ENCODE results near the gene ENTPD2.

Gene ENTPD2

GRCh38 chr9:137053944-137054931 lies at the start of gene ENTPD2:
TSS of gene ENTPD2 (minus strand) at chr9:137054061. CDS start at chr9:137053997, 64 bp downstream.
- DNase-seq (ENCODE audit: low read depth, low spot score) = no peak

DNA sequence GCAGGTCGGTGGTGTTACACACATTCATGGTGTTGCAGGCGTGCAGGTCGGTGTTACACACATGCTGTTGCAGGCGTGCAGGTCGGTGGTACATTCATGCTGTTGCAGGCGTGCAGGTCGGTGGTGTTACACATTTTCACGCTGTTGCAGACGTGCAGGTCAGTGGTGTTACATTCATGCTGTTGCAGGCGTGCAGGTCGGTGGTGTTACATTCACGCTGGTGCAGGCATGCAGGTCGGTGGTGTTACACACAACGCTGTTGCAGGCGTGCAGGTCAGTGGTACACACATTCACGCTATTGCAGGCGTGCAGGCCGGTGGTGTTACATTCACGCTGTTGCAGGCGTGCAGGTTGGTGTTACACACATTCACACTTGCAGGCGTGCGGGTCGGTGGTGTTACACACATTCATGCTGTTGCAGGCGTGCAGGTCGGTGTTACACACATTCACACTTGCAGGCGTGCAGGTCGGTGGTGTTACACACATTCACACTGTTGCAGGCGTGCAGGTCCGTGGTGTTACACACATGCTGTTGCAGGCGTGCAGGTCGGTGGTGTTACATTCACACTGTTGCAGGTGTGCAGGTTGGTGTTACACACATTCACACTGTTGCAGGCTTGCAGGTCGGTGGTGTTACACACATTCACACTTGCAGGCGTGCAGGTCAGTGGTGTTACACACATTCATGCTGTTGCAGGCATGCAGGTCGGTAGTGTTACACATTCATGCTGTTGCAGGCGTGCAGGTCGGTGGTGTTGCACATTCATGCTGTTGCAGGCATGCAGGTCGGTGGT lies 49.5 kb upstream of the ENTPD2 start:
- no peak for DNase-seq (ENCODE audit: low read depth, low spot score)

DNA sequence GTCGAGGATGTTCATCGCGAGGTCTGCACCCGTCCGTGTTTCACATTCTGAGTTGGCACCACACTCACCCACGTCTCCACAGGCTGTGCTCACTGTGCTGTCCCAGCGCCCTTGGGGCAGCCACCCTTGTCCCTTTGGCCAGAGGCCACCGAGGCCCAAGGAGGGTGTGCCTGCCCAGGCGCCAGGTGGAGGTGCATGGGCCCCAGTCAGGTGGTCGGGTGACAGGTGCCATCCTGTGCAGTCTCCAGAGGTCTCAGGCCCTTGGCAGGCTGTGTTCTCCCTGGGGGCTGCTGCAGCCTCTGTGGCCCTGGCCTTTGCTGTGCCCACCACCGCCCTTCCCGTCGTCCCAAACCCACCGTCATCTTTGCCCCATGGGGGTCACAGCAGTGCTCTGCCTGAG lies 45.4 kb upstream of the ENTPD2 start:
- DNase-seq (ENCODE audit: low read depth, low spot score) = no peak

GRCh38 chr9:137097761-137098462 lies 44.1 kb upstream of the ENTPD2 start:
- no peak for DNase-seq (ENCODE audit: low read depth, low spot score)

- DNase-seq (ENCODE audit: low read depth, low spot score) = no peak
Observed at GRCh38 chr9:137096785-137097546, 43.1 kb upstream of the ENTPD2 start.

DNA sequence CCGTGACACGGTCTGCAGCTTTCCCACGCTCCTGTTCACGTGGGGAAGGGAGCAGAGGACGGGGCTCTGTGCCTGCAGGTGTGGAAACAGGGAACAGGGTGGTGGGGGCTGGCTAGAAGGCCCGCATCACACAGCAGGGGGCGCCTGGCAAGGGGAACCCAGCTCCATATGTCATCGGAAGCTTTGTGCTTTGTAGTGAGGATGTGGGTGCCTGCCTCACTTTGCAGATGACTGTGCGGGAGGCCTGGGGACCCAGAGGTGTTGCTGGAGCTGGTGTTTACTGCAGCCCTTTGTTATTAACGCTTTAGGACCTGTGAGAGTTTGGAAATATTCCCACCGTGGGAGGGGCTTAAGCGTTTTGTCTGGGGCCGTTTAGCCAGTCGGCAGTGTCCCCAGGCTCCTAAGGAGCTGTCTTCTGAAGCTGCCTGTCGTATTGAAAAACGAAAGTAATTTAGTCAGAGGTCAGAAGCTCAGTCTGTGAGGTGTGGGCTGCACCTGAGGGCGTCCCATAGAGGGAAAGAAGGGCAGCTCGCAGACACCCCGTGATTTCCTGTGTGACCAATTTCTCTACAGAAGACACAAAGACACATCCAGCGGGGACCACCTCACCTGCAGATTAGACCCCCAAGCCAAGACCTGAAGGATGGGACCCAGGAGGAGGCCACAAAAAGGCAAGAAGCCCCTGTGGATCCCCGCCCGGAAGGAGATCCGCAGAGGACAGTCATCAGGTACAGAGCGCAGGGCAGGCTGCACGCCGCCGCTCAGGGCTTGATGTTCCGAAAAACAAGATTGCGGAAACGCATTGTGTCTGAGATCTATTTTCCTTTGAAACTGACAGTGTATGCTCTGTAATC lies 42.0 kb upstream of the ENTPD2 start:
- DNase-seq (ENCODE audit: low read depth, low spot score) = peak; percentile 78

- DNase-seq (ENCODE audit: low read depth, low spot score) = no peak
Observed at GRCh38 chr9:137089232-137089947, 35.5 kb upstream of the ENTPD2 start.

DNA sequence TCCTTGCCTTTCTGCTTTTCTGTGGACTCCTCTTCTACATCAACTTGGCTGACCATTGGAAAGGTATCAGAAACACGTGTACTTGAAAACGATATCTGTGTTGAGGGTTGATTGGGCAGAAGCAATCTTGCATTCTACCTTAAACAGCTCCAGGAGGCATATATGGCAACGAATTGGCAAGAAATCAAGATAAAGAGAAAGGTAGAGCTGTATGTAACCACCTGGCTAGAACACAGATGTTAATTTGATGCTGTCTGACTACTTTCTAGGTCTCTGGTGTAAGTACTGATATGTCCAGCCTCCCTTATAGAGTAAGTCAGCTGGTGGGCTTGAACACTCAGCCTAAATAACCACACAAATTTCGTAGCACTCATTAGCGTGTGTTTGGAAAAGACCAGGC lies 34.3 kb upstream of the ENTPD2 start:
- no peak for DNase-seq (ENCODE audit: low read depth, low spot score)

DNA sequence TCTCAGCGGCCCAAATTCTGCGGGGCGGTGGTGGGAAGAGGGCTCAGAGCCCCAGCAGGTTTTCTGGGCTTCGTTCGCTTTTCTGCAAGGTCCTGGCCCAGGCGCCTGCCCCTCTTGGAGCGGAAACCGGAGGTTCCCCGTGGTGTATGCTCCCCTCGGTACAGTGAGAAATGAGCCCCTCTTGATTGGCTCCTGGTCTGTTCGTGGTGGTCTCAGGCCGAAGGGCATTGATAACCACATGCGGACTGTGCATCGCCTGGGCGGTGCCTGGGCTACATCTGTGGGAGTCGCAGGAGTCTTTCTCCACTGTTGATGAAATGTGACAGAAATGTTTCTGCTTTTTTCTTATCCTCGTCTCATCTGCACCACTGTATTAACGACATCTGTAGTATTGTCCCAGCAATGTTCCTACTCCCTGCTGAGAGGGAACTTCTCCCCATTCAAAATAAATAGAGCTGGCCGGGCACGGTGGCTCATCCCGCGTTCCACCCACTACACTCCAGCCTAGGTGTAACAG lies 33.6 kb upstream of the ENTPD2 start:
- DNase-seq (ENCODE audit: low read depth, low spot score) = no peak

- DNase-seq (ENCODE audit: low read depth, low spot score) = peak; percentile 96
Observed at GRCh38 chr9:137086531-137087408, 32.9 kb upstream of the ENTPD2 start, which contains the start of gene MAN1B1. TSS of gene MAN1B1 (plus strand) at chr9:137086985. CDS start at chr9:137087000, 15 bp downstream.

GRCh38 chr9:137085920-137086530 lies 32.2 kb upstream of the ENTPD2 start:
- DNase-seq (ENCODE audit: low read depth, low spot score) = no peak

- no peak for DNase-seq (ENCODE audit: low read depth, low spot score)
Observed at GRCh38 chr9:137084526-137084925, 30.7 kb upstream of the ENTPD2 start.

DNA sequence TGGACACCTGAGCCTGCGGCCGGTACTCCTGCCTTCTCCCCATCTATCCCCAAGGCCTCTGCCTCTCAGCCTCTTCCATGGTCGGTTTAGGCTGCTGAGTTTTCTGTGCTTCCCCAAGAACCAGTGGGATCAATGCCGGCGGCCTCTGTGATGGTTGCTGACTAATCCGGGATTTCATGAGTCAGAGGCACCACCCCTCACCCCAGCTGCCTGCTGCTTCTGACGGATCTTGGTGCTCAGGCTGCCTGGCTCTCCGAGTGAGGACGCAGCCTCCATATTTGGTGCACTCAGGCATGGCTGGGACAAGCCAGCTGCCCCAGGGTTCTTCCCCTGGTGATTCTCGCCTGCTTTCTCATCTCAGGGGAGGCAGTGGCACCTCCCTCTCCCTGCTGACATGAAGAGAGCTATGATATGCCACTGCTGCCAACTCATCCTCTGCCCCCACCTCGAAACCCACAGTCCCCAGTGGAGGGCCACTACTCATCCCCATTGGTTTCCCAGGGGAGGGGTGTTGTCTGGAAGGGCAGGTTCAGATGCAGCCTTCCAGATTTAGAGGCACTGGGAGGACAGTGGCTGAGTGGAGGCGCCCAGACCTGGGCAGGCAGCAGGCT lies 29.6 kb upstream of the ENTPD2 start:
- DNase-seq (ENCODE audit: low read depth, low spot score) = no peak

DNA sequence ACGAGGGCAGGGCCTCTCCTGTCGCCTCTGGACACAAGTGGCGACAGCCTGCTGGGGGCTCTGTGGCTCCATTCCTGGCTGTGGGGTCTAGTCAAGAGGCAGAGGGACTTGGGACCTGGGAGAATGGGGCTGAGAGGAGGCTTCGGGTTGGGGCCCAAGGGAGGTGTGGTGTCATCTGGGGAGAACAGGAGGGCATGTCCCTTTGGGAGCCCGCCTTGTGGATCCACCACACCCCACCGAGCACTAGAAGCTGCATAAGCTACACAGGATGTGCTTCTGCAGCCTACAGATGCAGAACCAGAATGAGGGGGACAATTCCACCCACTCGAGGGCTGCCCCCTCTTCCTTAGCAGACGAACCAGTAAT lies 29.0 kb upstream of the ENTPD2 start:
- DNase-seq (ENCODE audit: low read depth, low spot score) = no peak

GRCh38 chr9:137082222-137082924 lies 28.5 kb upstream of the ENTPD2 start:
- no peak for DNase-seq (ENCODE audit: low read depth, low spot score)

GRCh38 chr9:137080260-137081122 lies 26.6 kb upstream of the ENTPD2 start:
- DNase-seq (ENCODE audit: low read depth, low spot score) = no peak

All from activated CD4-positive, CD25-positive, alpha-beta regulatory T cell treated with anti-CD3 and anti-CD28 coated beads, Interleukin-2, amount 50 U/mL, for 16 hours (primary cell).